Vagina (tissue), 2 donors: Measurements from ENCODE around the gene GPR15. TPM values are rescaled to one million over a fixed set of nuclear protein-coding genes. Genes with fewer than 3 reads are reported as not detected.

Experiments
- DNase-seq, 2 donors: peaks; one replicate each; pipeline ENCODE4 v3.0.0-alpha.2; 2017; ENCODE audit errors: extremely low spot score in 2 of 2
- H3K27ac ChIP-seq: fragments of 200-600 bp; sonication (generic); one replicate; pipeline ENCODE4 v1.5.1; 2019
- H3K27me3 ChIP-seq: fragments of 200-600 bp; sonication (generic); one replicate; pipeline ENCODE4 v1.5.1; 2019
- H3K36me3 ChIP-seq, 2 donors: fragments of 200-600 bp; sonication (generic); one replicate each; pipeline ENCODE4 v1.5.1; 2017 to 2019
- H3K4me1 ChIP-seq: fragments of 200-600 bp; sonication (generic); one replicate; pipeline ENCODE4 v1.5.1; 2019
- H3K4me3 ChIP-seq, 2 donors: fragments of 200-600 bp; sonication (generic); 1 replicate in 1 of 2; 2 replicates in 1 of 2; pipeline ENCODE4 v1.5.1; 2016 to 2019
- H3K9me3 ChIP-seq: fragments of 200-600 bp; sonication (generic); one replicate; pipeline ENCODE4 v1.5.1; 2019
- CTCF ChIP-seq, 3 experiments: fragments of 450-650 bp in 2 of 3; fragments of 200-600 bp in 1 of 3; sonication (generic) in 1 of 3; IDR thresholded peaks; one replicate each; pipeline ENCODE4 v1.5.1; 2017 to 2019; ENCODE audit warnings: antibody characterized with exemption in 3 of 3, mild to moderate bottlenecking in 2 of 3, moderate library complexity in 2 of 3
- POLR2A ChIP-seq, 2 donors: fragments of 450-650 bp; IDR thresholded peaks; one replicate each; pipeline ENCODE4 v1.6.1; 2017; ENCODE audit warnings: antibody characterized with exemption in 2 of 2, mild to moderate bottlenecking in 2 of 2, moderate library complexity in 2 of 2
- POLR2AphosphoS5 ChIP-seq, 2 donors: sonication (generic); formaldehyde crosslinking; IDR thresholded peaks; one replicate each; pipeline ENCODE4 v1.9.0; 2017; ENCODE audit warnings: antibody characterized with exemption in 2 of 2, mild to moderate bottlenecking in 2 of 2, low read depth in 1 of 2; ENCODE audit not compliant: insufficient read depth in 1 of 2
- intact Hi-C: fragments of 100-400 bp; cut with DNase I; formaldehyde crosslinking; loops from one replicate; pipeline ENCODE4 v1.15.1; 2023
- total RNA-seq: library from RNA; depleted of rRNA; stranded (reverse); fragments of >200 nt; gene quantifications from one replicate; pipeline ENCODE4 v1.2.3, GENCODE V29; 2016

Gene GPR15
- total RNA-seq, 1 donor from 2014 or later, result 1.2 TPM

GRCh38 chr3:98542623-98543022, 10.8 kb downstream of the GPR15 start:
- Histone ChIP-seq H3K9me3 (no peaks in the 10 kb centered on the region), H3K36me3 (no peaks in the 10 kb centered on the region), H3K4me3 (no peak overlapping the region), H3K27ac (no peak overlapping the region), H3K4me1 (no peaks in the 10 kb centered on the region), H3K27me3 (no peaks in the 10 kb centered on the region)
- TF ChIP-seq CTCF (IDR thresholded peaks at IDR 0.05) (no peak), POLR2AphosphoS5 (IDR thresholded peaks at IDR 0.05; ENCODE audit: insufficient read depth in 1 of 2, low read depth in 1 of 2) (no peak), POLR2A (IDR thresholded peaks at IDR 0.05) (no peak)
- intact Hi-C loops, result no loop called here
- no peak for DNase-seq

GRCh38 chr3:98545940-98546339, 14.2 kb downstream of the GPR15 start:
- H3K27ac ChIP-seq, result no peak overlapping the region
- H3K9me3 ChIP-seq, result no peaks in the 10 kb centered on the region
- intact Hi-C loops, result no loop called here
- no peaks in the 10 kb centered on the region for H3K27me3 ChIP-seq
- no peak for DNase-seq
- H3K36me3 ChIP-seq, result no peaks in the 10 kb centered on the region
- no peak overlapping the region for H3K4me3 ChIP-seq
- TF ChIP-seq POLR2AphosphoS5 (IDR thresholded peaks at IDR 0.05; ENCODE audit: insufficient read depth in 1 of 2, low read depth in 1 of 2), result no peak
- TF ChIP-seq CTCF (IDR thresholded peaks at IDR 0.05), result no peak
- no peak for TF ChIP-seq POLR2A (IDR thresholded peaks at IDR 0.05)
- H3K4me1 ChIP-seq, result no peaks in the 10 kb centered on the region

GRCh38 chr3:98548544-98548943, 16.8 kb downstream of the GPR15 start:
- no peak for DNase-seq
- no peak for TF ChIP-seq CTCF (IDR thresholded peaks at IDR 0.05)
- no peak for TF ChIP-seq POLR2A (IDR thresholded peaks at IDR 0.05)
- TF ChIP-seq POLR2AphosphoS5 (IDR thresholded peaks at IDR 0.05; ENCODE audit: insufficient read depth in 1 of 2, low read depth in 1 of 2), result no peak
- Histone ChIP-seq H3K27me3 (no peaks in the 10 kb centered on the region), H3K27ac (no peak overlapping the region), H3K4me1 (no peaks in the 10 kb centered on the region), H3K36me3 (no peaks in the 10 kb centered on the region), H3K4me3 (no peak overlapping the region), H3K9me3 (no peaks in the 10 kb centered on the region)
- intact Hi-C loops, result no loop called here

GRCh38 chr3:98550833-98551232, 19.1 kb downstream of the GPR15 start:
- intact Hi-C loops, result no loop called here
- H3K27ac ChIP-seq, result no peak overlapping the region
- TF ChIP-seq POLR2A (IDR thresholded peaks at IDR 0.05), result no peak
- H3K9me3 ChIP-seq, result no peaks in the 10 kb centered on the region
- no peaks in the 10 kb centered on the region for H3K4me1 ChIP-seq
- no peak for DNase-seq
- H3K36me3 ChIP-seq, result no peaks in the 10 kb centered on the region
- H3K4me3 ChIP-seq, result no peak overlapping the region
- H3K27me3 ChIP-seq, result no peaks in the 10 kb centered on the region

GRCh38 chr3:98551236-98551635, 19.5 kb downstream of the GPR15 start:
- H3K4me3 ChIP-seq, result no peak overlapping the region
- DNase-seq, result no peak
- H3K9me3 ChIP-seq, result no peaks in the 10 kb centered on the region
- no peaks in the 10 kb centered on the region for H3K27me3 ChIP-seq
- no peaks in the 10 kb centered on the region for H3K4me1 ChIP-seq
- TF ChIP-seq POLR2AphosphoS5 (IDR thresholded peaks at IDR 0.05; ENCODE audit: insufficient read depth in 1 of 2, low read depth in 1 of 2), result no peak
- no peak for TF ChIP-seq CTCF (IDR thresholded peaks at IDR 0.05)
- no peak for TF ChIP-seq POLR2A (IDR thresholded peaks at IDR 0.05)
- no peak overlapping the region for H3K27ac ChIP-seq
- H3K36me3 ChIP-seq, result no peaks in the 10 kb centered on the region
- intact Hi-C loops, result no loop called here

- Histone ChIP-seq H3K4me1 (no peaks in the 10 kb centered on the region), H3K9me3 (no peaks in the 10 kb centered on the region), H3K27me3 (no peaks in the 10 kb centered on the region), H3K4me3 (no peak overlapping the region), H3K27ac (no peak overlapping the region), H3K36me3 (no peaks in the 10 kb centered on the region)
- no peak for DNase-seq
- no peak for TF ChIP-seq POLR2A (IDR thresholded peaks at IDR 0.05)
- TF ChIP-seq POLR2AphosphoS5 (IDR thresholded peaks at IDR 0.05; ENCODE audit: insufficient read depth in 1 of 2, low read depth in 1 of 2), result no peak
- TF ChIP-seq CTCF (IDR thresholded peaks at IDR 0.05), result no peak
- intact Hi-C loops, result no loop called here
Measured at GRCh38 chr3:98551754-98552153, 20.0 kb downstream of the GPR15 start.
